MCF 10A (cell line): ENCODE measurements around the gene HSPH1. TPM values are rescaled to one million over a fixed set of nuclear protein-coding genes. Genes with fewer than 3 reads are reported as not detected.

Experiments
- BruUV-seq: library from RNA; stranded (reverse); fragments of 400-500 nt; replicated peaks from 2 replicates; lab custom pipeline; 2021; lab: Mats Ljungman, UMichigan
- CTCF ChIA-PET: fragments of 300-600 bp; sonication (Branson Sonifier 250); formaldehyde crosslinking; extraction: SDS; loops from one replicate; lab custom pipeline; 2021; ENCODE audit warnings: antibody characterized with exemption, inconsistent platforms; lab: Yijun Ruan, JAX
- POLR2A ChIA-PET: fragments of 300-600, 350-650 bp; sonication (Branson Sonifier 250); formaldehyde crosslinking; extraction: SDS; loops from one replicate; lab custom pipeline; 2020; ENCODE audit warnings: antibody characterized with exemption, inconsistent platforms; lab: Yijun Ruan, JAX
- DNase-seq: peaks from one replicate; pipeline ENCODE4 v3.0.0-alpha.2; 2018; ENCODE audit not compliant: unreplicated experiment
- H3K27ac Mint-ChIP-seq: one replicate; pipeline ENCODE4 v1.8.0; 2022; ENCODE audit warnings: mild to moderate bottlenecking, low read depth, mixed read lengths; ENCODE audit not compliant: unreplicated experiment
- H3K27me3 Mint-ChIP-seq: one replicate; pipeline ENCODE4 v1.8.0; 2022; ENCODE audit warnings: mixed read lengths; ENCODE audit not compliant: insufficient read depth, unreplicated experiment
- H3K36me3 Mint-ChIP-seq: one replicate; pipeline ENCODE4 v1.8.0; 2022; ENCODE audit warnings: mild to moderate bottlenecking, moderate library complexity, mixed read lengths; ENCODE audit not compliant: insufficient read depth, unreplicated experiment
- H3K4me1 Mint-ChIP-seq: one replicate; pipeline ENCODE4 v1.8.0; 2022; ENCODE audit warnings: mixed read lengths; ENCODE audit not compliant: insufficient read depth, unreplicated experiment
- H3K4me3 Mint-ChIP-seq: one replicate; pipeline ENCODE4 v1.8.0; 2022; ENCODE audit warnings: mild to moderate bottlenecking, moderate library complexity, mixed read lengths; ENCODE audit not compliant: unreplicated experiment
- H3K9me3 Mint-ChIP-seq: one replicate; pipeline ENCODE4 v1.8.0; 2022; ENCODE audit warnings: mixed read lengths; ENCODE audit not compliant: unreplicated experiment
- intact Hi-C: fragments of 100-400 bp; cut with micrococcal nuclease; formaldehyde crosslinking; loops from 2 replicates; pipeline ENCODE4 v1.14.1; 2022
- total RNA-seq: library from RNA; stranded (reverse); gene quantifications from 2 replicates; pipeline ENCODE4 v1.2.3, GENCODE V29; 2022
- TF ChIP-seq, protein P1 (sequence below): fragments of 200-600 bp; IDR thresholded peaks from one replicate; pipeline ENCODE4 v1.8.0; 2022; ENCODE audit warnings: antibody characterized with exemption, mild to moderate bottlenecking; ENCODE audit not compliant: unreplicated experiment

HSPH1 gene
- total RNA-seq, 1 experiment from 2014 or later = 67.8 TPM

DNA sequence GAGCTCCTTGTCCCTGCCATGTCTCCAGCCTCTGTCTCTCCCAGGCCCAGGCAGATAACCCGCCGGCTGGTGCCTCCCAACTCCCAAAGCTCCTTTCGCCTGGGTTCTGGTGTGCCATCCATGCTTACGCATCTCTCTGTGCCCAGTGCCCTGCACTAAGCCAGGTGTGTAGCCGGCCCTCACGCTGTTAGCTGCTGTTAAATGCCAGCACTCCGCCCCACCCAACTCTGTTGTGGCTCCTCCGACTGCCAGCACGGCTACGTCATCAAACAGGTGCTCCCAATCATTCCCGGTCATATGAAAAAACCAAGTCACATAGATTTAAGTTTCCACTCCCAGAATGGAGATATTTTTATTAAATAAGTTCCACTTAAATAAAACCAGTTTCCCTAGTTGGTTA lies 7.0 kb upstream of the HSPH1 start:
- CTCF ChIA-PET = interaction anchor here (0.5 to 1.4 kb wide), 4 partner anchors 124 to 1613 kb away, joined by 3 to 5 read pairs (median 3); no protein-coding TSS in a partner anchor
- POLR2A ChIA-PET = interaction anchor here (1.3 kb wide), 1 partner anchor 32 kb away, joined by 4 read pairs; no protein-coding TSS in a partner anchor
- H3K27ac Mint-ChIP-seq = no peak overlapping the region
- no TSS peak for BruUV-seq
- peaks cover 16% of the 10 kb centered on the region for H3K4me1 Mint-ChIP-seq
- H3K9me3 Mint-ChIP-seq = no peaks in the 10 kb centered on the region
- TF ChIP-seq, protein P1, sequence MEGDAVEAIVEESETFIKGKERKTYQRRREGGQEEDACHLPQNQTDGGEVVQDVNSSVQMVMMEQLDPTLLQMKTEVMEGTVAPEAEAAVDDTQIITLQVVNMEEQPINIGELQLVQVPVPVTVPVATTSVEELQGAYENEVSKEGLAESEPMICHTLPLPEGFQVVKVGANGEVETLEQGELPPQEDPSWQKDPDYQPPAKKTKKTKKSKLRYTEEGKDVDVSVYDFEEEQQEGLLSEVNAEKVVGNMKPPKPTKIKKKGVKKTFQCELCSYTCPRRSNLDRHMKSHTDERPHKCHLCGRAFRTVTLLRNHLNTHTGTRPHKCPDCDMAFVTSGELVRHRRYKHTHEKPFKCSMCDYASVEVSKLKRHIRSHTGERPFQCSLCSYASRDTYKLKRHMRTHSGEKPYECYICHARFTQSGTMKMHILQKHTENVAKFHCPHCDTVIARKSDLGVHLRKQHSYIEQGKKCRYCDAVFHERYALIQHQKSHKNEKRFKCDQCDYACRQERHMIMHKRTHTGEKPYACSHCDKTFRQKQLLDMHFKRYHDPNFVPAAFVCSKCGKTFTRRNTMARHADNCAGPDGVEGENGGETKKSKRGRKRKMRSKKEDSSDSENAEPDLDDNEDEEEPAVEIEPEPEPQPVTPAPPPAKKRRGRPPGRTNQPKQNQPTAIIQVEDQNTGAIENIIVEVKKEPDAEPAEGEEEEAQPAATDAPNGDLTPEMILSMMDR = no peak
- DNase-seq = no peak
- H3K36me3 Mint-ChIP-seq = peaks cover 7% of the 10 kb centered on the region
- no peak overlapping the region for H3K4me3 Mint-ChIP-seq
- H3K27me3 Mint-ChIP-seq = no peaks in the 10 kb centered on the region
- intact Hi-C loops = no loop called here

DNA sequence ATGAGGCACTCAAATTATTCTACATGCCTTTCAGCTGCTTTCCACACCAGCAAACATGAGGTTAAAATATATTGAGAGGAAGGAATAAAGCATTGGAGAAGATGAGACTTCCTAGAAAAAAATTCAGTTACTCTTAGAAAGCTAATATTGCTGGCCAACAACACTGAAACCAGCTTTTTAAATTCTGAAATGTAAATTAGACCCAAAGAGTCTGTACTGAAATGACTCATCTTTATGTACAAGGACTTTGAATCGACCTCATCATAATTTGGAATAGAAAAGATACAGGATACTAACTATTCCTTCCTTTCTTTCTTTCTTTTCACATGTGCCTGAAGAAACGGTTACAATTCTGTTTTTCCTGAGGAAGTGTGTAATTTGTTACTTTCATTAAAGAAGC lies 6.5 kb upstream of the HSPH1 start:
- DNase-seq = no peak
- Mint-ChIP-seq H3K4me3 (no peak overlapping the region), H3K36me3 (peaks cover 3% of the 10 kb centered on the region), H3K9me3 (no peaks in the 10 kb centered on the region), H3K27ac (no peak overlapping the region), H3K4me1 (peaks cover 14% of the 10 kb centered on the region), H3K27me3 (no peaks in the 10 kb centered on the region)
- TF ChIP-seq, protein P1 = no peak
- no TSS peak for BruUV-seq
- POLR2A ChIA-PET = interaction anchor here (1.3 kb wide), 1 partner anchor 33 kb away, joined by 4 read pairs; no protein-coding TSS in a partner anchor
- intact Hi-C loops = no loop called here
- CTCF ChIA-PET = interaction anchor here (0.5 to 1.4 kb wide), 4 partner anchors 123 to 1612 kb away, joined by 3 to 5 read pairs (median 3); no protein-coding TSS in a partner anchor

DNA sequence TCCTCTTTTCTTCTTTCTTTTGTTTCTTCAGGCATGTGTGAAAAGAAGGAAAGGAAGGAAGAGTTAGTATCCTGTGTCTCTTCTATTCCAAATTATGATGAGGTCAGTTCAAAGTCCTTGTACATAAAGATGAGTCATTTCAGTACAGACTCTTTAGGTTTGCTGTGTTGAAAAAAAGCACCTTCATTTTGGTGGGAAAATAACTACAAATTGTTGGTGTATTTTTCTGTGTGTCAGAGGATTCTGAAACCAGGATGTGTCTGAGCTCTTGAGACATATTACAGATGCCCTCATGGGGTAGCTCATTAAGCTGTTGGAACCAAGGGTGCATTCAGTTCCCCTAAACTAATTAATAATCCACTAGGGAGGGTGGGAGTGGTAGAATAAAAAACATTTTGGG lies 5.8 kb upstream of the HSPH1 start:
- POLR2A ChIA-PET = interaction anchor here (1.3 kb wide), 1 partner anchor 33 kb away, joined by 4 read pairs; no protein-coding TSS in a partner anchor
- Mint-ChIP-seq H3K4me3 (no peak overlapping the region), H3K27me3 (no peaks in the 10 kb centered on the region), H3K36me3 (peaks cover 3% of the 10 kb centered on the region), H3K27ac (no peak overlapping the region), H3K4me1 (peaks cover 13% of the 10 kb centered on the region), H3K9me3 (no peaks in the 10 kb centered on the region)
- intact Hi-C loops = no loop called here
- BruUV-seq = no TSS peak
- CTCF ChIA-PET = interaction anchor here (1.4 kb wide), 1 partner anchor 123 kb away, joined by 5 read pairs; no protein-coding TSS in a partner anchor
- TF ChIP-seq, protein P1 = no peak
- DNase-seq = no peak

DNA sequence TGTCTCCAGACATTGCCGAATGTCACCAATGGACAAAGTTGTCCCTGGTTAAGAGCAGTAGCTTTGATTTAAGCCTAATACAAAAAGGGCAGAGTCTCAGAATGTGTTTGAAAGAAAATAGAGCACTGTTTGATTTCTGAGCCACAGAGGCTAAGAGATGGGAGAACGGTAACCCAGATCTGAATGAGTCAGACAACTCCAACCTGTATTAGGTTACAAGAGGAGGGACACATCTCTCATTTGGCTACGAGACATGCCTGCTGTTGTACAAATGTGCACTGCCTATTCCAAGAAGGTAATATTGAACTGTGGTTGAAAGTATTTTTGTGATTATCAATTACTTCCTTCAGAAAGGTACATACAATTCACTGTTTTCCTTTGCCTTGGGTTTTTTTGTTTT lies 4.9 kb upstream of the HSPH1 start:
- ChIA-PET CTCF (no interaction called here), POLR2A (interaction anchor here (0.7 kb wide), 1 partner anchor 29 kb away, joined by 3 read pairs; no protein-coding TSS in a partner anchor)
- no TSS peak for BruUV-seq
- Mint-ChIP-seq H3K4me3 (no peak overlapping the region), H3K27me3 (no peaks in the 10 kb centered on the region), H3K4me1 (peaks cover 6% of the 10 kb centered on the region), H3K27ac (no peak overlapping the region), H3K36me3 (peaks cover 7% of the 10 kb centered on the region), H3K9me3 (no peaks in the 10 kb centered on the region)
- DNase-seq = peak; percentile 34
- intact Hi-C loops = no loop called here
- TF ChIP-seq, protein P1 = no peak
